GM12878 (cell line): ENCODE results near the gene EPAS1. TPM values are rescaled to one million over a fixed set of nuclear protein-coding genes. Genes with fewer than 3 reads are reported as not detected.

Experiments used
- ATAC-seq: fragments of 200-7000 bp; cut with Tn5 transposase; 3 replicates; pipeline ENCODE4 v1.9.1; 2020; ENCODE audit warnings: mild to moderate bottlenecking, moderate library complexity
- BruUV-seq: library from RNA; stranded (reverse); fragments of 400-500 nt; replicated peaks from 2 replicates; lab custom pipeline; 2021; lab: Mats Ljungman, UMichigan
- CTCF ChIA-PET: fragments of 300-600 bp; sonication (Branson Sonifier 250); formaldehyde crosslinking; extraction: SDS; loops from one replicate; lab custom pipeline; 2021; ENCODE audit warnings: inconsistent platforms; lab: Yijun Ruan, JAX
- POLR2A ChIA-PET: fragments of 350-600 bp; formaldehyde crosslinking; extraction: SDS; loops from one replicate; lab custom pipeline; 2021; ENCODE audit warnings: inconsistent platforms; lab: Charles Lee
- RAD21 ChIA-PET: fragments of 300-600 bp; sonication (Branson Sonifier 250); formaldehyde crosslinking; loops from one replicate; lab custom pipeline; 2023; ENCODE audit warnings: antibody characterized with exemption; ENCODE audit not compliant: unreplicated experiment; lab: Charles Lee
- SMC1A ChIA-PET: fragments of 300-600 bp; sonication (Branson Sonifier 250); formaldehyde crosslinking; loops from one replicate; lab custom pipeline; 2023; ENCODE audit not compliant: unreplicated experiment, uncharacterized antibody; lab: Charles Lee
- DNase-seq: peaks from one replicate; pipeline ENCODE4 v3.0.0-alpha.2; 2011; ENCODE audit warnings: low read depth, low spot score
- FAIRE-seq: peaks from 3 replicates; lab custom pipeline; 2011; peaks lifted over from hg19 to GRCh38; lab: Jason Lieb, UNC
- H2AFZ ChIP-seq: 2 replicates; pipeline ENCODE4 v1.6.0; 2011; ENCODE audit warnings: low read depth, low read length, control low read depth; ENCODE audit not compliant: control insufficient read depth
- H3K27ac ChIP-seq: 2 replicates; pipeline ENCODE4 v1.5.1; 2011; ENCODE audit warnings: control low read depth; ENCODE audit not compliant: control insufficient read depth, insufficient read depth
- H3K27me3 ChIP-seq, 2 experiments: replicated peaks in 1 of 2; 2 replicates each; pipeline versions ENCODE4 v1.6.0 to v1.6.1; 2011; ENCODE audit warnings: low read length in 1 of 2; ENCODE audit not compliant: control insufficient read depth in 2 of 2, insufficient read depth in 2 of 2
- H3K36me3 ChIP-seq, 2 experiments: 2 replicates each; pipeline ENCODE4 v1.5.1; 2011; ENCODE audit warnings: low read length in 1 of 2; ENCODE audit not compliant: control insufficient read depth in 2 of 2, insufficient read depth in 2 of 2
- H3K4me1 ChIP-seq: 2 replicates; pipeline ENCODE4 v1.6.1; 2011; ENCODE audit warnings: mild to moderate bottlenecking, low read length, moderate library complexity, mixed read lengths; ENCODE audit not compliant: control insufficient read depth, insufficient read depth
- H3K4me2 ChIP-seq: 2 replicates; pipeline ENCODE4 v1.6.0; 2011; ENCODE audit warnings: control low read depth; ENCODE audit not compliant: control insufficient read depth, insufficient read depth
- H3K4me3 ChIP-seq: fragments of 200-600 bp; sonication (generic); 2 replicates; pipeline ENCODE4 v1.5.1; 2016
- H3K79me2 ChIP-seq: 2 replicates; pipeline ENCODE4 v1.6.0; 2011; ENCODE audit warnings: low read length; ENCODE audit not compliant: control insufficient read depth, insufficient read depth
- H3K9ac ChIP-seq: 2 replicates; pipeline ENCODE4 v1.8.0; 2011; ENCODE audit warnings: low read length, control low read depth, mixed read lengths; ENCODE audit not compliant: control insufficient read depth, insufficient read depth
- H3K9me3 ChIP-seq: replicated peaks from 3 replicates; pipeline ENCODE4 v1.5.1; 2011; ENCODE audit warnings: mild to moderate bottlenecking, low read length; ENCODE audit not compliant: control insufficient read depth, insufficient read depth
- H4K20me1 ChIP-seq: 2 replicates; pipeline ENCODE4 v1.6.0; 2011; ENCODE audit not compliant: control insufficient read depth, insufficient read depth
- CBX5 ChIP-seq: sonication (generic); IDR thresholded peaks from 2 replicates; pipeline ENCODE4 v1.6.1; 2016; ENCODE audit warnings: low read depth, moderate library complexity, mild to moderate bottlenecking, inconsistent platforms
- EP300 ChIP-seq, 2 experiments: fragments of 150-350 bp in 1 of 2; IDR thresholded peaks; 2 replicates each; pipeline ENCODE4 v1.6.1; 2011 to 2012; ENCODE audit warnings: low read depth in 2 of 2, low read length in 2 of 2, borderline replicate concordance in 1 of 2, improper control_type of control experiment in 1 of 2, inconsistent platforms in 1 of 2; ENCODE audit not compliant: control insufficient read depth in 1 of 2
- IRF4 ChIP-seq: IDR thresholded peaks from 2 replicates; pipeline ENCODE4 v1.6.1; 2011; ENCODE audit warnings: low read depth, low read length
- MYB ChIP-seq: fragments of 150-350 bp; IDR thresholded peaks from 2 replicates; pipeline ENCODE4 v1.6.1; 2014; ENCODE audit warnings: mild to moderate bottlenecking, low read depth, low read length, borderline replicate concordance
- SMARCA5 ChIP-seq: fragments of 450-650 bp; IDR thresholded peaks from 2 replicates; pipeline ENCODE4 v1.6.1; 2017; ENCODE audit warnings: mild to moderate bottlenecking
- TBL1XR1 ChIP-seq: IDR thresholded peaks from 2 replicates; pipeline ENCODE4 v1.6.1; 2012; ENCODE audit warnings: low read depth, low read length, improper control_type of control experiment
- YY1 ChIP-seq: IDR thresholded peaks from 2 replicates; pipeline ENCODE4 v1.6.1; 2011; ENCODE audit warnings: low read depth, mild to moderate bottlenecking, low read length
- ZNF384 ChIP-seq: IDR thresholded peaks from 2 replicates; pipeline ENCODE4 v1.6.1; 2012; ENCODE audit warnings: low read depth, mild to moderate bottlenecking, low read length, improper control_type of control experiment, borderline replicate concordance
- WGBS: methylation state at CpG from one replicate; pipeline ENCODE4 v1.1.6; 2016; ENCODE audit warnings: low lambda C conversion rate; ENCODE audit not compliant: insufficient replicate concordance, insufficient coverage; ENCODE audit errors: missing lambda C conversion rate; 5-methylcytosine and 5-hydroxymethylcytosine counted together
- in situ Hi-C: fragments of 300-500 bp; cut with MboI; formaldehyde crosslinking; loops from 9 replicates; pipeline ENCODE4 v1.14.3; 2018; ENCODE audit warnings: mixed read lengths
- intact Hi-C: fragments of 100-400 bp; cut with micrococcal nuclease; formaldehyde crosslinking; loops from one replicate; pipeline ENCODE4 v1.14.2; 2022; ENCODE audit not compliant: unreplicated experiment
- polyA plus RNA-seq, 11 experiments: library from polyadenylated mRNA; depleted of rRNA in 4 of 11; unstranded in 6 of 11; stranded (reverse) in 5 of 11; fragments of >200 nt; fragmentation: Nextera tagmentation in 4 of 11; fragmentation: Illumina TruSeq in 1 of 11; extraction: Ambion mirVana in 4 of 11; extraction: Trizol in 1 of 11; gene quantifications; 1 replicate in 1 of 11; 2 replicates in 10 of 11; pipeline versions ENCODE4 v1.2.1 to v1.2.3, GENCODE V29; 2011 to 2016; ENCODE audit warnings: inconsistent platforms in 2 of 11, missing spikeins in 2 of 11, low read depth in 1 of 11
- total RNA-seq, 4 experiments: library from RNA; depleted of rRNA in 3 of 4; stranded (reverse); fragments of >200 nt in 3 of 4; fragmentation: Illumina TruSeq in 1 of 4; extraction: Trizol in 1 of 4; gene quantifications; 2 replicates each; pipeline versions ENCODE4 v1.2.1 to v1.2.3, GENCODE V29; 2013 to 2021
- TF ChIP-seq, protein P1 (sequence below): IDR thresholded peaks from 2 replicates; pipeline ENCODE4 v1.6.1; 2011; ENCODE audit warnings: borderline replicate concordance, low read depth, mild to moderate bottlenecking, moderate library complexity, low read length; ENCODE audit not compliant: insufficient read depth, poor library complexity, severe bottlenecking
- TF ChIP-seq, protein P2 (sequence below): fragments of 450-650 bp; IDR thresholded peaks from 2 replicates; pipeline ENCODE4 v1.6.1; 2014; ENCODE audit warnings: mild to moderate bottlenecking

The EPAS1 gene
- total and polyA plus RNA-seq, 10 of the 15 experiments (the other 5 are each of a cell fraction or from before 2014, with no cell fraction given), result 0.11 to 22.0 (median 1.3) TPM; not detected in 1

DNA sequence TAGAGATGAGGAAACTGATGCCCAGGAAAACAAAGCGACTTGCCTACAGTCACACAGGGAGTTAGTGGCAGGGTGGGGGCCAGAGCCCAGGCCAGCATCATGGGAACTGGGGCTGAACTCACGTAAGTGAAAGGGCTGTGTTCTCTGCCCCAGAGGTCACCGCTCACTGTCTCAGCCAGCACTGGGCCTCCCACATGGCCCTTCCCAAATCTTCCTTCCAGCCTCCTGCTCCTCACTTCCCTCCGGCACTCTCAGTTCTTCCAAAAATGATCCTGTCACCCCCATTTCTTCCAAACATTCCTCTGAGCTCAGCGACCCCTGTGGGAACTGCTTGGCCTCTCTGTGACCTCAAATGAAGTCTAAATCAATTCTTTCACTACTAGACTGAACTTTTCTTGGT is 91.7 kb downstream of the EPAS1 start:
- Histone ChIP-seq H3K4me1 (no peaks in the 10 kb centered on the region), H3K9me3 (no peaks in the 10 kb centered on the region), H3K27me3 (peaks cover 0 to 4% of the 10 kb centered on the region in 2 experiments; a peak in 2 of 4 replicates), H3K27ac (no peak overlapping the region), H3K36me3 (no peaks in the 10 kb centered on the region), H2AFZ (no peak overlapping the region), H3K9ac (no peak overlapping the region), H3K79me2 (no peaks in the 10 kb centered on the region), H4K20me1 (no peaks in the 10 kb centered on the region), H3K4me2 (no peak overlapping the region), H3K4me3 (no peak overlapping the region)
- SMC1A ChIA-PET, result no interaction called here
- intact Hi-C loops, result no loop called here
- 58% methylated on average over 5 of the region's 5 CpGs for WGBS
- in situ Hi-C loops, result no loop called here
- CTCF ChIA-PET, result no interaction called here
- ATAC-seq, result no peak
- BruUV-seq, result no TSS peak
- DNase-seq, result no peak
- RAD21 ChIA-PET, result no interaction called here
- TF ChIP-seq IRF4 (no peak), TBL1XR1 (no peak), MYB (no peak), YY1 (no peak), SMARCA5 (no peak), ZNF384 (no peak), EP300 (IDR thresholded peaks at IDR 0.05; ENCODE audit: borderline replicate concordance in 1 of 2, control insufficient read depth in 1 of 2, low read depth in 2 of 2, low read length in 2 of 2) (no peak), CBX5 (no peak)
- TF ChIP-seq, protein P1, sequence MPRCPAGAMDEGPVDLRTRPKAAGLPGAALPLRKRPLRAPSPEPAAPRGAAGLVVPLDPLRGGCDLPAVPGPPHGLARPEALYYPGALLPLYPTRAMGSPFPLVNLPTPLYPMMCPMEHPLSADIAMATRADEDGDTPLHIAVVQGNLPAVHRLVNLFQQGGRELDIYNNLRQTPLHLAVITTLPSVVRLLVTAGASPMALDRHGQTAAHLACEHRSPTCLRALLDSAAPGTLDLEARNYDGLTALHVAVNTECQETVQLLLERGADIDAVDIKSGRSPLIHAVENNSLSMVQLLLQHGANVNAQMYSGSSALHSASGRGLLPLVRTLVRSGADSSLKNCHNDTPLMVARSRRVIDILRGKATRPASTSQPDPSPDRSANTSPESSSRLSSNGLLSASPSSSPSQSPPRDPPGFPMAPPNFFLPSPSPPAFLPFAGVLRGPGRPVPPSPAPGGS, result no peak
- TF ChIP-seq, protein P2, sequence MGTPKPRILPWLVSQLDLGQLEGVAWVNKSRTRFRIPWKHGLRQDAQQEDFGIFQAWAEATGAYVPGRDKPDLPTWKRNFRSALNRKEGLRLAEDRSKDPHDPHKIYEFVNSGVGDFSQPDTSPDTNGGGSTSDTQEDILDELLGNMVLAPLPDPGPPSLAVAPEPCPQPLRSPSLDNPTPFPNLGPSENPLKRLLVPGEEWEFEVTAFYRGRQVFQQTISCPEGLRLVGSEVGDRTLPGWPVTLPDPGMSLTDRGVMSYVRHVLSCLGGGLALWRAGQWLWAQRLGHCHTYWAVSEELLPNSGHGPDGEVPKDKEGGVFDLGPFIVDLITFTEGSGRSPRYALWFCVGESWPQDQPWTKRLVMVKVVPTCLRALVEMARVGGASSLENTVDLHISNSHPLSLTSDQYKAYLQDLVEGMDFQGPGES, result no peak
- FAIRE-seq, result no peak
- POLR2A ChIA-PET, result no interaction called here
